ENCODE measurements around the gene MYORG.
"Not testable (repeated sequence)": the region's sequence is repeated elsewhere in the genome, so short reads cannot be mapped to it uniquely, and the experiment has no call there.

MYORG gene

GRCh38 chr9:34365282-34365681 is 11.4 kb downstream of the MYORG start:
- ATAC-seq, result no peak
- Mint-ChIP-seq H3K27me3 (no peaks in the 10 kb centered on the region), H3K9me3 (peaks cover 12% of the 10 kb centered on the region), H3K36me3 (peaks cover 13% of the 10 kb centered on the region), H3K27ac (no peak overlapping the region), H3K4me1 (no peaks in the 10 kb centered on the region), H3K4me3 (no peak overlapping the region)

- no peak overlapping the region for H3K4me3 Mint-ChIP-seq
- peaks cover 10% of the 10 kb centered on the region for H3K36me3 Mint-ChIP-seq
- no peak overlapping the region for H3K27ac Mint-ChIP-seq
- H3K4me1 Mint-ChIP-seq, result no peaks in the 10 kb centered on the region
- no peaks in the 10 kb centered on the region for H3K27me3 Mint-ChIP-seq
- peaks cover 12% of the 10 kb centered on the region for H3K9me3 Mint-ChIP-seq
- no peak for ATAC-seq
Observed at GRCh38 chr9:34363619-34364351, 12.9 kb downstream of the MYORG start.

GRCh38 chr9:34362614-34363214 is 14.0 kb downstream of the MYORG start:
- no peak for ATAC-seq
- Mint-ChIP-seq H3K36me3 (peaks cover 12% of the 10 kb centered on the region), H3K9me3 (peaks cover 17% of the 10 kb centered on the region), H3K27ac (no peak overlapping the region), H3K4me3 (no peak overlapping the region), H3K4me1 (no peaks in the 10 kb centered on the region), H3K27me3 (no peaks in the 10 kb centered on the region)

GRCh38 chr9:34352957-34353356 is 23.7 kb downstream of the MYORG start:
- Mint-ChIP-seq H3K9me3 (peaks cover 13% of the 10 kb centered on the region), H3K36me3 (peaks cover 51% of the 10 kb centered on the region)
- not testable (repeated sequence) for H3K4me1 Mint-ChIP-seq, H3K4me3 Mint-ChIP-seq, H3K27me3 Mint-ChIP-seq, ATAC-seq, H3K27ac Mint-ChIP-seq

GRCh38 chr9:34352122-34352652 is 24.5 kb downstream of the MYORG start:
- not testable (repeated sequence) for H3K9me3 Mint-ChIP-seq, ATAC-seq, H3K27ac Mint-ChIP-seq, H3K4me3 Mint-ChIP-seq, H3K27me3 Mint-ChIP-seq, H3K4me1 Mint-ChIP-seq
- peaks cover 51% of the 10 kb centered on the region for H3K36me3 Mint-ChIP-seq

DNA sequence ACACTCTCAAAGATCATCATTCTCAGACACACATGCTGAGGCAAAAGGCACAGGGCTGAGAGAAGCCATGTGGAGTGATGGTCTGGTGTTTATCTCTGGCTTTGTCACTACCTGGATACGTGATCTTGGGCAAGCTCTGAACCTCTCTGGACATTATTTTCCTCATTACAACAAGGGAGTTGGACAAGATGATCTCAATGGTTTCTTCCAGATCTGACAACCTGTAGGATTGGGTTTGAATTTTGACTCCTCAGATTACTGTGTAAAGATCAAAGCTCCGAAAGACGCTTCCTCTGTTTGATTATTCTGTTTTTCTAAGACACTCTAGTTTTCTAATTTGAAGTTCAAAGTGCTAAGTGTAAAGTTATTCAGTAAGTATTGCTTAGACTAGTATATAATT is 27.4 kb downstream of the MYORG start:
- Mint-ChIP-seq H3K4me1 (no peaks in the 10 kb centered on the region), H3K36me3 (peaks cover 25% of the 10 kb centered on the region), H3K27me3 (no peaks in the 10 kb centered on the region), H3K9me3 (no peaks in the 10 kb centered on the region), H3K4me3 (no peak overlapping the region), H3K27ac (no peak overlapping the region)
- no peak for ATAC-seq

GRCh38 chr9:34347800-34348158 is 28.9 kb downstream of the MYORG start:
- no peaks in the 10 kb centered on the region for H3K9me3 Mint-ChIP-seq
- ATAC-seq, result no peak
- H3K27ac Mint-ChIP-seq, result no peak overlapping the region
- no peaks in the 10 kb centered on the region for H3K27me3 Mint-ChIP-seq
- H3K4me3 Mint-ChIP-seq, result no peak overlapping the region
- peaks cover 31% of the 10 kb centered on the region for H3K36me3 Mint-ChIP-seq
- H3K4me1 Mint-ChIP-seq, result no peaks in the 10 kb centered on the region

- Mint-ChIP-seq H3K4me1 (no peaks in the 10 kb centered on the region), H3K9me3 (no peaks in the 10 kb centered on the region), H3K27ac (no peak overlapping the region), H3K27me3 (no peaks in the 10 kb centered on the region), H3K4me3 (no peak overlapping the region), H3K36me3 (peaks cover 32% of the 10 kb centered on the region)
- ATAC-seq, result no peak
Observed at GRCh38 chr9:34346873-34347799, 29.6 kb downstream of the MYORG start.

DNA sequence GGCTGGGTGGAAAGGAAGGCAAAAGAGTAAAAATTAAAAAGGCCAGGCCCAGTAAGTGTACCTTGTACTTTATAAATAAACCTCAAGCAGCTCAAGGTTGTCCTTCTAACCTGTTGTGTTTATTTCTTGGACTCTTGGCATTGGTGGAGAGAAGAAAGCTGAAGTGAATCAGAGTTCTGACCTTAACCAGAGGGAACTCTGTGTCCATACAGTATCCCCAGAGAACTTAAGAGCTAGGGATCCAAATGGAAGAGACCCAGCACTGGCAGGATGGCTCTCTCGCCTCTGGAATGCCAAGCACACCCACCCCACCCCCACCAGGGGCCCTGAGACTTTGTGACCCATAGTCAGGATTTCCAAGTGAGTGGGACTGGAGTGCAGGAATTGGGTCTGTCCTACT is 33.1 kb downstream of the MYORG start:
- Mint-ChIP-seq H3K27ac (no peak overlapping the region), H3K27me3 (no peaks in the 10 kb centered on the region), H3K36me3 (peaks cover 50% of the 10 kb centered on the region), H3K4me1 (no peaks in the 10 kb centered on the region), H3K9me3 (no peaks in the 10 kb centered on the region), H3K4me3 (no peak overlapping the region)
- no peak for ATAC-seq

DNA sequence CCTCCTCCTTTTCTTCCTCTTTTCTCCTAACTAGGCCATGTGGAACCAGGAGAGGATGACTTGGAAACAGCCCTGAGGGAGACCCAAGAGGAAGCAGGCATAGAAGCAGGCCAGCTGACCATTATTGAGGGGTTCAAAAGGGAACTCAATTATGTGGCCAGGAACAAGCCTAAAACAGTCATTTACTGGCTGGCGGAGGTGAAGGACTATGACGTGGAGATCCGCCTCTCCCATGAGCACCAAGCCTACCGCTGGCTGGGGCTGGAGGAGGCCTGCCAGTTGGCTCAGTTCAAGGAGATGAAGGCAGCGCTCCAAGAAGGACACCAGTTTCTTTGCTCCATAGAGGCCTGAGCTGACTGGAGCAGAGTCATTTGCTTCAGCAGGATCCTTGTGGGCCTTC is 33.6 kb downstream of the MYORG start:
- peaks cover 47% of the 10 kb centered on the region for H3K36me3 Mint-ChIP-seq
- no peaks in the 10 kb centered on the region for H3K9me3 Mint-ChIP-seq
- no peaks in the 10 kb centered on the region for H3K27me3 Mint-ChIP-seq
- no peak for ATAC-seq
- no peak overlapping the region for H3K27ac Mint-ChIP-seq
- no peaks in the 10 kb centered on the region for H3K4me1 Mint-ChIP-seq
- H3K4me3 Mint-ChIP-seq, result no peak overlapping the region

DNA sequence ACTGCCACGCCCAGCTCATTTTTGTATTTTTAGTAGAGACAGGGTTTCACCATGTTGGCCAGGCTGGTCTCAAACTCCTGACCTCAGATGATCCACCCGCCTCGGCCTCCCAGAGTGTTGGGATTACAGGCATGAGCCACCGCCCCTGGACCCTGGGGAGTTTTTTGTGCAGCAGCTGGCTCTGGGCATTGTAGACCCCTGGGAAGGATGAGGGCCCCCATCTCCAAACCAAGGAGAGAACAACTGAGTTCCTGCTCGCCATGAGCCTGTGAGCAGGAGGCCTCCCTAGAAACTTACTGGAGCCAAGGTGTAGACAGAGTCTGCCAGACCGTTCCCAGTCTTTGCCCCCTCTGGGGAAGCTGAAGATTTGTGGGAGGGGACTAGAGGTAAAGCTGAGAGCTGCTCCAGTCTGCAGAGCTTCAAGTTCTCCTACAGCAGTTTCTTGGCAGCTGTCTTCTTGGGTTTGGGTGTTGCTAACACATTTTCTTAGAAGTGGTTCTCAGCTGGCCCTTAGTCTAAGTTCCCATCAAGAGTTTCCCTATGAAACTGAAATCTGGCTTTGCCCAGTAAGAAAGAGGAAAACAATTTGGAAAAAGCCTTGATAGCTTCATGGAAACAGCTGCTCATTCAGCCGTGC is 34.9 kb downstream of the MYORG start:
- H3K4me3 Mint-ChIP-seq, result no peak overlapping the region
- no peaks in the 10 kb centered on the region for H3K4me1 Mint-ChIP-seq
- peaks cover 39% of the 10 kb centered on the region for H3K36me3 Mint-ChIP-seq
- no peaks in the 10 kb centered on the region for H3K9me3 Mint-ChIP-seq
- H3K27me3 Mint-ChIP-seq, result no peaks in the 10 kb centered on the region
- ATAC-seq, result no peak
- no peak overlapping the region for H3K27ac Mint-ChIP-seq

DNA sequence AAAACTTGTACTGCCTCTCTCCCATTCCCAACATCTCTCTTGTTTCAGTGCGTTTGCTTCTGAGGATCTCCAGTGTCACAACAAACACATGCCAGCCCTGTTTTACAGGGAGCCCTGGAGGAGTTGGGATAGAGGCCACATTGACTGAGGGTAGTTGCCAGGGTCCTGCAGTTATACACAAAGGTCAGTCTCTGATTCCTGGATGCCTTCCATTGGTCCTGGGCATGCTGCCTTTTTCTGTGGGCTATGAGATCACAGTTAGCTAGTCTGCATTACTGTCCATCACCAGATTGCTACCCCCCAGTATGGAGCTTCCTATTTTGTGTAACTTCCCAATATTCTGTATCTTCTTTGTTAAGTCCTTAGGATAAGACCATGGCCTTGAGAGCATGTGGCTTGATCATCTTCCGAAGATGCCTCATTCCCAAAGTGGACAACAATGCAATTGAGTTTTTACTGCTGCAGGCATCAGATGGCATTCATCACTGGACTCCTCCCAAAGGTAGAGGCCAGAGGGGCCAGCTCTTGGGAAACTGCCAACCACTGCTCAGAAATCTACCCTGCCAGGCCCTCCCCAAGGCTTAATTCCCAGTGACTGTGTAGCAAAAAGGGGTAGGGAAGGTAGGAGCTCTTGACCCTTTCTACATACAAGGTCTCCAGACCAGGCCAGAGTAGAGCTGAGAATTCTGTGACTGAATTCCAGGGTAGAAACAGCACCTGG is 37.9 kb downstream of the MYORG start:
- no peak for ATAC-seq
- Mint-ChIP-seq H3K36me3 (peaks cover 44% of the 10 kb centered on the region), H3K27ac (no peak overlapping the region), H3K4me3 (no peak overlapping the region), H3K9me3 (no peaks in the 10 kb centered on the region), H3K27me3 (no peaks in the 10 kb centered on the region), H3K4me1 (peaks cover 11% of the 10 kb centered on the region)

DNA sequence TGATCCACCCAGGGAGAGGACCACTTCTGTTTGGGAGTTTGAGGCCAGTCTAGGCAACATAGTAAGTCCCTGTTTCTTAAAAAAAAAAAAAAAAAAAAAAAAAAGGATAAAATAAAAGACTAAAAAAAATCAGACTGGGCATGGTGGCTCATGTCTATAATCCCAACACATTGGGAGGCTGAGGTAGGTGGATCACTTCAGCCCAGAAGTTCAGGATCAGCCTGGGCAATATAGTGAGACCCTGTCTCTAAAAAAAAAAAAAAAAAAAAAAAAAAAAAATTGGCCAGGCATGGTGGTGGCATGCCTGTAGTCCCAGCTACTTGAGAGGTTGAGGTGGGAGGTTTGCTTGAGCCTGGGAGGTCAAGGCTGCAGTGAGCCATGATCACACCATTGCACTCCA is 38.6 kb downstream of the MYORG start:
- H3K4me3 Mint-ChIP-seq, ATAC-seq, H3K27me3 Mint-ChIP-seq, H3K9me3 Mint-ChIP-seq, H3K27ac Mint-ChIP-seq: not testable (repeated sequence)
- Mint-ChIP-seq H3K4me1 (peaks cover 11% of the 10 kb centered on the region), H3K36me3 (peaks cover 39% of the 10 kb centered on the region)

DNA sequence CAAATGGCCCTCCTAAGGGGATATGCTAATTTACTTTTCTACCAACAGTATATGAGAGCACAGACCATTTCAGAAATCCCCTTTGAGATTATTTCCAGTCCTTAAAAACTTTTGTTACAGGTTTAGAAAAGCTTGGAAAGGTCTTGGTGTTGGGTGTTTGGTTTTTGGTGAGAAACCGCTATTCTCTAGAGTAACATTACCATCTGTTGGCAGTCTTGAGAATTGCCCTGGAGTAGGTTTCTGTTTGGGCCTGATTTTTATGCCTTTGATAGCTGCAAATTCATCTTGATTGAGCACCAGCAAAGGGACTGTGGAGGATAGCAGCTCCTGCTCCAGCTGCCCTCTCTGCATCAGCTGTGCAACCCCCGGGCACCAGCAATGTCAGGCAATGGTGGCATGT is 39.3 kb downstream of the MYORG start:
- no peak for ATAC-seq
- Mint-ChIP-seq H3K4me3 (no peak overlapping the region), H3K4me1 (peaks cover 12% of the 10 kb centered on the region), H3K27me3 (no peaks in the 10 kb centered on the region), H3K9me3 (no peaks in the 10 kb centered on the region), H3K36me3 (peaks cover 35% of the 10 kb centered on the region), H3K27ac (no peak overlapping the region)
